Gastrocnemius medialis (tissue), 4 donors: ENCODE data around the gene MRPL49.

ENCODE experiments used
- POLR2A ChIP-seq, 2 donors: fragments of 450-650 bp; IDR thresholded peaks; one replicate each; pipeline ENCODE4 v1.6.1; 2017; ENCODE audit warnings: antibody characterized with exemption in 2 of 2, mild to moderate bottlenecking in 2 of 2, moderate library complexity in 2 of 2
- TF ChIP-seq, protein P1 (sequence below), 5 experiments: fragments of 450-650 bp in 3 of 5; fragments of 200-600 bp in 2 of 5; sonication (generic) in 2 of 5; IDR thresholded peaks in 4 of 5; conservative IDR thresholded peaks in 1 of 5; 1 replicate in 4 of 5; 2 replicates in 1 of 5; pipeline ENCODE4 v1.5.1; 2016 to 2019; ENCODE audit warnings: antibody characterized with exemption in 5 of 5, mild to moderate bottlenecking in 3 of 5, moderate library complexity in 3 of 5

DNA sequence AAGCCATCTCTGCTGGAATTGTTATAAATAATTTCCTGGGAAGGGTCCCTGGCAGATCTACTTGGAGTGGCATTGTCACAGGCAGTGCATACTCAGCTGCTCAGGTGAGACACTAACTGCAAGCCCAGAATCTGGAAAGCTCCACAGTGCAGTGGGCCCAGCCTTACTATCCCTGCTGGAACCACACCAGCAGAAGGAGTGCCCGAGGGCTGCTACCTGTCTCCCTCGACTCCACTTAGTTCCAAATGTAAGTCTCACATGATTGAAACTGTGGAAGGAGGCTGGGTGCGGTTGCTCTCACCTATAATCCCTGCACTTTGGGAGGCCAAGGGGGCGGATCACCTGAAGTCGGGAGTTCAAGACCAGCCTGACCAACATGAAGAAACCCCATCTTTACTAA, 26.5 kb downstream of the MRPL49 start:
- TF ChIP-seq, protein P1, sequence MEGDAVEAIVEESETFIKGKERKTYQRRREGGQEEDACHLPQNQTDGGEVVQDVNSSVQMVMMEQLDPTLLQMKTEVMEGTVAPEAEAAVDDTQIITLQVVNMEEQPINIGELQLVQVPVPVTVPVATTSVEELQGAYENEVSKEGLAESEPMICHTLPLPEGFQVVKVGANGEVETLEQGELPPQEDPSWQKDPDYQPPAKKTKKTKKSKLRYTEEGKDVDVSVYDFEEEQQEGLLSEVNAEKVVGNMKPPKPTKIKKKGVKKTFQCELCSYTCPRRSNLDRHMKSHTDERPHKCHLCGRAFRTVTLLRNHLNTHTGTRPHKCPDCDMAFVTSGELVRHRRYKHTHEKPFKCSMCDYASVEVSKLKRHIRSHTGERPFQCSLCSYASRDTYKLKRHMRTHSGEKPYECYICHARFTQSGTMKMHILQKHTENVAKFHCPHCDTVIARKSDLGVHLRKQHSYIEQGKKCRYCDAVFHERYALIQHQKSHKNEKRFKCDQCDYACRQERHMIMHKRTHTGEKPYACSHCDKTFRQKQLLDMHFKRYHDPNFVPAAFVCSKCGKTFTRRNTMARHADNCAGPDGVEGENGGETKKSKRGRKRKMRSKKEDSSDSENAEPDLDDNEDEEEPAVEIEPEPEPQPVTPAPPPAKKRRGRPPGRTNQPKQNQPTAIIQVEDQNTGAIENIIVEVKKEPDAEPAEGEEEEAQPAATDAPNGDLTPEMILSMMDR (IDR thresholded peaks at IDR 0.05 in 4 of 5, conservative IDR thresholded peaks at IDR 0.05 in 1 of 5): no peak
- TF ChIP-seq POLR2A (IDR thresholded peaks at IDR 0.05): no peak
